Measurements from ENCODE around the gene TRPM2.

- TF ChIP-seq CTCF (IDR thresholded peaks at IDR 0.05 in 2 of 3, conservative IDR thresholded peaks at IDR 0.05 in 1 of 3; ENCODE audit: control insufficient read depth in 2 of 3, extremely low read depth in 1 of 3, insufficient read depth in 1 of 3, low read depth in 3 of 3, low read length in 3 of 3) (no peak), USF2 (IDR thresholded peaks at IDR 0.05; ENCODE audit: borderline replicate concordance, low read depth, low read length) (no peak), E2F4 (IDR thresholded peaks at IDR 0.05; ENCODE audit: low read depth, low read length) (no peak), NR2F1 (conservative IDR thresholded peaks at IDR 0.05) (no peak), MYC (IDR thresholded peaks at IDR 0.05; ENCODE audit: insufficient read depth, insufficient read length, insufficient replicate concordance, low read length, severe bottlenecking) (no peak), RFX5 (IDR thresholded peaks at IDR 0.05; ENCODE audit: low read depth, low read length) (no peak), SMAD1 (IDR thresholded peaks at IDR 0.05; ENCODE audit: low read depth, partially characterized antibody) (no peak), GABPA (IDR thresholded peaks at IDR 0.05; ENCODE audit: low read depth) (no peak), SRF (IDR thresholded peaks at IDR 0.05; ENCODE audit: low read depth in 2 of 2, low read length in 2 of 2) (no peak), POLR2AphosphoS5 (IDR thresholded peaks at IDR 0.05; ENCODE audit: low read length) (no peak), PBX3 (IDR thresholded peaks at IDR 0.05; ENCODE audit: insufficient replicate concordance, low read depth, low read length) (no peak), SUZ12 (IDR thresholded peaks at IDR 0.05; ENCODE audit: unreplicated experiment) (no peak), MYB (IDR thresholded peaks at IDR 0.05; ENCODE audit: borderline replicate concordance, low read depth, low read length) (no peak)
Observed at GRCh38 chr21:44415073-44416025, 61.9 kb downstream of the TRPM2 start.
